Osteoblast (primary cell): Measurements from ENCODE around the gene MESP2. TPM values are rescaled to one million over a fixed set of nuclear protein-coding genes. Genes with fewer than 3 reads are reported as not detected.
A peak's percentile ranks its signal among the peaks of the same experiment; 100 is the strongest.

Experiments used
- DNase-seq: peaks from one replicate; pipeline ENCODE4 v3.0.0; 2011; ENCODE audit warnings: low spot score, mixed read lengths; ENCODE audit not compliant: insufficient read length; ENCODE audit errors: missing footprints
- H2AFZ ChIP-seq: 2 replicates; pipeline ENCODE4 v1.6.0; 2011; ENCODE audit warnings: mild to moderate bottlenecking, low read length
- H3K27ac ChIP-seq: 2 replicates; pipeline ENCODE4 v1.5.1; 2011; ENCODE audit warnings: mild to moderate bottlenecking, low read depth, low read length, moderate library complexity
- H3K27me3 ChIP-seq: 2 replicates; pipeline ENCODE4 v1.6.0; 2012; ENCODE audit warnings: mild to moderate bottlenecking, control low read depth, inconsistent platforms, low read length, moderate library complexity; ENCODE audit not compliant: insufficient read depth
- H3K36me3 ChIP-seq: 2 replicates; pipeline ENCODE4 v1.5.1; 2011; ENCODE audit warnings: mild to moderate bottlenecking, low read length, control low read depth, moderate library complexity; ENCODE audit not compliant: insufficient read depth
- H3K4me1 ChIP-seq: 2 replicates; pipeline ENCODE4 v1.5.1; 2011; ENCODE audit warnings: mild to moderate bottlenecking, low read length, control low read depth, moderate library complexity; ENCODE audit not compliant: insufficient read depth
- H3K4me2 ChIP-seq: 2 replicates; pipeline ENCODE4 v1.6.0; 2011; ENCODE audit warnings: mild to moderate bottlenecking, low read length; ENCODE audit not compliant: insufficient read depth
- H3K4me3 ChIP-seq: fragments of 200-600 bp; sonication (generic); 3 replicates; pipeline ENCODE4 v1.5.1; 2012; ENCODE audit warnings: mild to moderate bottlenecking, low read length, inconsistent platforms; ENCODE audit not compliant: insufficient read depth
- H3K79me2 ChIP-seq: 2 replicates; pipeline ENCODE4 v1.6.0; 2012; ENCODE audit warnings: mild to moderate bottlenecking, low read length, control low read depth, inconsistent platforms; ENCODE audit not compliant: insufficient read depth
- H3K9me3 ChIP-seq: 2 replicates; pipeline ENCODE4 v1.5.1; 2011; ENCODE audit warnings: low read depth, low read length, control low read depth
- H4K20me1 ChIP-seq: 2 replicates; pipeline ENCODE4 v1.6.0; 2012; ENCODE audit warnings: mild to moderate bottlenecking, low read length, control low read depth; ENCODE audit not compliant: insufficient read depth
- CTCF ChIP-seq: IDR thresholded peaks from 2 replicates; pipeline ENCODE4 v1.5.1; 2011; ENCODE audit warnings: mild to moderate bottlenecking, low read depth, low read length, moderate library complexity; ENCODE audit errors: extremely low read depth
- total RNA-seq: library from RNA; depleted of rRNA; stranded (reverse); fragments of >200 nt; gene quantifications from 2 replicates; pipeline ENCODE4 v1.2.3, GENCODE V29; 2012

MESP2 gene
- total RNA-seq, 1 donor = 0.72 TPM

- peaks cover 12% of the 10 kb centered on the region for H3K4me1 ChIP-seq
- no peaks in the 10 kb centered on the region for H3K27me3 ChIP-seq
- peaks cover 26% of the 10 kb centered on the region for H3K79me2 ChIP-seq
- no peak overlapping the region for H2AFZ ChIP-seq
- TF ChIP-seq CTCF = no peak
- DNase-seq = peak; percentile 17
- H3K4me2 ChIP-seq = no peak overlapping the region
- H3K9me3 ChIP-seq = no peaks in the 10 kb centered on the region
- no peak overlapping the region for H3K27ac ChIP-seq
- peaks cover 90% of the 10 kb centered on the region for H3K36me3 ChIP-seq
- H4K20me1 ChIP-seq = peaks cover 26% of the 10 kb centered on the region
- no peak overlapping the region for H3K4me3 ChIP-seq
These were observed 19.9 kb downstream of the MESP2 start for GRCh38 chr15:89795996-89796395.

GRCh38 chr15:89797678-89798201 lies 21.6 kb downstream of the MESP2 start:
- Histone ChIP-seq H3K27ac (no peak overlapping the region), H3K4me1 (peaks cover 12% of the 10 kb centered on the region), H3K9me3 (no peaks in the 10 kb centered on the region), H3K27me3 (no peaks in the 10 kb centered on the region), H3K36me3 (peaks cover 85% of the 10 kb centered on the region), H3K79me2 (peaks cover 30% of the 10 kb centered on the region), H3K4me2 (no peak overlapping the region), H3K4me3 (no peak overlapping the region), H2AFZ (no peak overlapping the region), H4K20me1 (peaks cover 31% of the 10 kb centered on the region)
- TF ChIP-seq CTCF = no peak
- DNase-seq = peak; percentile 22

- Histone ChIP-seq H3K27ac (no peak overlapping the region), H3K79me2 (peaks cover 37% of the 10 kb centered on the region)
- DNase-seq = peak; percentile 54
These were observed 23.1 kb downstream of the MESP2 start for GRCh38 chr15:89799011-89799911.

More at GRCh38 chr15:89799011-89799911, 23.1 kb downstream of the MESP2 start:
- no peak for TF ChIP-seq CTCF
- Histone ChIP-seq H4K20me1 (peaks cover 36% of the 10 kb centered on the region), H3K4me3 (no peak overlapping the region), H2AFZ (no peak overlapping the region), H3K36me3 (peaks cover 86% of the 10 kb centered on the region), H3K4me2 (no peak overlapping the region), H3K9me3 (no peaks in the 10 kb centered on the region), H3K27me3 (no peaks in the 10 kb centered on the region), H3K4me1 (peaks cover 12% of the 10 kb centered on the region)
